ENCODE measurements around the gene AZGP1. TPM values are rescaled to one million over a fixed set of nuclear protein-coding genes. Genes with fewer than 3 reads are reported as not detected.
"Not testable (repeated sequence)": the region's sequence is repeated elsewhere in the genome, so short reads cannot be mapped to it uniquely, and the experiment has no call there.

The AZGP1 gene
- total and polyA plus RNA-seq, 3 experiments from 2014 or later: not detected

- peaks cover 7 to 42% of the 10 kb centered on the region in 2 donors for H3K27me3 Mint-ChIP-seq
- Histone ChIP-seq H3K27me3 (ENCODE audit: insufficient read depth, low read length, poor library complexity, severe bottlenecking) (no peaks in the 10 kb centered on the region), H3K27ac (ENCODE audit: low read depth, low read length) (no peak overlapping the region), H3K4me1 (ENCODE audit: insufficient read depth, low read length) (no peaks in the 10 kb centered on the region), H3K9me3 (ENCODE audit: low read length) (no peaks in the 10 kb centered on the region), H3K36me3 (ENCODE audit: insufficient read depth, low read length) (no peaks in the 10 kb centered on the region), H3K4me3 (ENCODE audit: low read length) (no peak overlapping the region)
- peaks cover 0 to 13% (median 7%) of the 10 kb centered on the region in 5 donors for H3K9me3 Mint-ChIP-seq
- no peaks in the 10 kb centered on the region for H3K36me3 Mint-ChIP-seq
- H3K27ac Mint-ChIP-seq: no peak overlapping the region
- H3K4me1 Mint-ChIP-seq: no peaks in the 10 kb centered on the region
- no peak for DNase-seq
- ChIA-PET CTCF (interaction anchor here (0.9 to 1.4 kb wide), 2 partner anchors 22 to 37 kb away, joined by 3 to 4 read pairs; no protein-coding TSS in a partner anchor), POLR2A (interaction anchor here (1.0 kb wide), 1 partner anchor 36 kb away, joined by 5 read pairs; the partner anchor contains the start of gene TRIM4)
- no peak overlapping the region for H3K4me3 Mint-ChIP-seq
Observed at GRCh38 chr7:99955247-99955646, 20.6 kb downstream of the AZGP1 start.

- peaks cover 7 to 41% of the 10 kb centered on the region in 2 donors for H3K27me3 Mint-ChIP-seq
- peaks cover 3 to 17% (median 12%) of the 10 kb centered on the region in 5 donors for H3K9me3 Mint-ChIP-seq
- H3K4me3 Mint-ChIP-seq; H3K4me3 ChIP-seq (ENCODE audit: low read length); H3K9me3 ChIP-seq (ENCODE audit: low read length); H3K27me3 ChIP-seq (ENCODE audit: insufficient read depth, low read length, poor library complexity, severe bottlenecking); H3K4me1 ChIP-seq (ENCODE audit: insufficient read depth, low read length); H3K4me1 Mint-ChIP-seq; H3K36me3 ChIP-seq (ENCODE audit: insufficient read depth, low read length); DNase-seq; POLR2A ChIA-PET; H3K27ac ChIP-seq (ENCODE audit: low read depth, low read length); H3K27ac Mint-ChIP-seq; H3K36me3 Mint-ChIP-seq: not testable (repeated sequence)
- CTCF ChIA-PET: interaction anchor here (1.4 kb wide), 1 partner anchor 23 kb away, joined by 4 read pairs; no protein-coding TSS in a partner anchor
Observed at GRCh38 chr7:99954643-99955042, 21.2 kb downstream of the AZGP1 start.

- Mint-ChIP-seq H3K4me1 (no peaks in the 10 kb centered on the region), H3K36me3 (peaks cover 0 to 5% (median 0%) of the 10 kb centered on the region in 3 donors), H3K27me3 (peaks cover 6 to 34% of the 10 kb centered on the region in 2 donors), H3K27ac (no peak overlapping the region), H3K4me3 (no peak overlapping the region), H3K9me3 (peaks cover 3 to 19% (median 12%) of the 10 kb centered on the region in 5 donors)
- no peaks in the 10 kb centered on the region for H3K4me1 ChIP-seq (ENCODE audit: insufficient read depth, low read length)
- H3K27me3 ChIP-seq (ENCODE audit: insufficient read depth, low read length, poor library complexity, severe bottlenecking): no peaks in the 10 kb centered on the region
- no peaks in the 10 kb centered on the region for H3K36me3 ChIP-seq (ENCODE audit: insufficient read depth, low read length)
- no peak overlapping the region for H3K27ac ChIP-seq (ENCODE audit: low read depth, low read length)
- ChIA-PET CTCF (no interaction called here), POLR2A (no interaction called here)
- DNase-seq: no peak
- no peaks in the 10 kb centered on the region for H3K9me3 ChIP-seq (ENCODE audit: low read length)
- H3K4me3 ChIP-seq (ENCODE audit: low read length): no peak overlapping the region
Observed at GRCh38 chr7:99953649-99954048, 22.2 kb downstream of the AZGP1 start.

- H3K4me1 ChIP-seq (ENCODE audit: insufficient read depth, low read length); DNase-seq; H3K4me3 ChIP-seq (ENCODE audit: low read length); CTCF ChIA-PET; H3K27me3 ChIP-seq (ENCODE audit: insufficient read depth, low read length, poor library complexity, severe bottlenecking); H3K36me3 Mint-ChIP-seq; POLR2A ChIA-PET; H3K27ac ChIP-seq (ENCODE audit: low read depth, low read length); H3K9me3 ChIP-seq (ENCODE audit: low read length); H3K36me3 ChIP-seq (ENCODE audit: insufficient read depth, low read length); H3K27ac Mint-ChIP-seq; H3K4me1 Mint-ChIP-seq; H3K4me3 Mint-ChIP-seq: not testable (repeated sequence)
- Mint-ChIP-seq H3K9me3 (peaks cover 3 to 19% (median 12%) of the 10 kb centered on the region in 5 donors), H3K27me3 (peaks cover 3 to 37% of the 10 kb centered on the region in 2 donors)
Observed at GRCh38 chr7:99952649-99953048, 23.2 kb downstream of the AZGP1 start.

GRCh38 chr7:99950819-99951218 is 25.0 kb downstream of the AZGP1 start:
- Mint-ChIP-seq H3K9me3 (peaks cover 3 to 19% (median 12%) of the 10 kb centered on the region in 5 donors), H3K27me3 (peaks cover 3 to 40% of the 10 kb centered on the region in 2 donors)
- H3K4me1 ChIP-seq (ENCODE audit: insufficient read depth, low read length); H3K36me3 Mint-ChIP-seq; H3K36me3 ChIP-seq (ENCODE audit: insufficient read depth, low read length); H3K27ac ChIP-seq (ENCODE audit: low read depth, low read length); H3K4me3 Mint-ChIP-seq; H3K9me3 ChIP-seq (ENCODE audit: low read length); H3K27ac Mint-ChIP-seq; DNase-seq; H3K27me3 ChIP-seq (ENCODE audit: insufficient read depth, low read length, poor library complexity, severe bottlenecking); H3K4me3 ChIP-seq (ENCODE audit: low read length); POLR2A ChIA-PET; H3K4me1 Mint-ChIP-seq: not testable (repeated sequence)
- CTCF ChIA-PET: interaction anchor here (1.5 to 2.9 kb wide), 2 partner anchors 21 to 36 kb away, joined by 4 to 9 read pairs; no protein-coding TSS in a partner anchor

- Histone ChIP-seq H3K4me3 (ENCODE audit: low read length) (no peak overlapping the region), H3K4me1 (ENCODE audit: insufficient read depth, low read length) (no peaks in the 10 kb centered on the region), H3K27me3 (ENCODE audit: insufficient read depth, low read length, poor library complexity, severe bottlenecking) (peaks cover 2% of the 10 kb centered on the region), H3K9me3 (ENCODE audit: low read length) (no peaks in the 10 kb centered on the region), H3K36me3 (ENCODE audit: insufficient read depth, low read length) (no peaks in the 10 kb centered on the region), H3K27ac (ENCODE audit: low read depth, low read length) (no peak overlapping the region)
- Mint-ChIP-seq H3K4me3 (no peak overlapping the region), H3K9me3 (peaks cover 3 to 19% (median 12%) of the 10 kb centered on the region in 5 donors), H3K36me3 (peaks cover 0 to 5% (median 0%) of the 10 kb centered on the region in 3 donors), H3K27me3 (peaks cover 3 to 36% of the 10 kb centered on the region in 2 donors), H3K4me1 (no peaks in the 10 kb centered on the region), H3K27ac (no peak overlapping the region)
- CTCF ChIA-PET: interaction anchor here (1.5 to 2.9 kb wide), 3 partner anchors 20 to 35 kb away, joined by 4 to 9 read pairs (median 4); no protein-coding TSS in a partner anchor
- DNase-seq: peak in 1 of 5 donors; percentile 17
- POLR2A ChIA-PET: no interaction called here
Observed at GRCh38 chr7:99949645-99950228, 26.1 kb downstream of the AZGP1 start.

- H3K9me3 Mint-ChIP-seq: peaks cover 3 to 19% (median 12%) of the 10 kb centered on the region in 5 donors
- Histone ChIP-seq H3K36me3 (ENCODE audit: insufficient read depth, low read length) (no peaks in the 10 kb centered on the region), H3K27ac (ENCODE audit: low read depth, low read length) (no peak overlapping the region), H3K4me3 (ENCODE audit: low read length) (no peak overlapping the region), H3K27me3 (ENCODE audit: insufficient read depth, low read length, poor library complexity, severe bottlenecking) (peaks cover 2% of the 10 kb centered on the region), H3K9me3 (ENCODE audit: low read length) (no peaks in the 10 kb centered on the region), H3K4me1 (ENCODE audit: insufficient read depth, low read length) (no peaks in the 10 kb centered on the region)
- no peak overlapping the region for H3K4me3 Mint-ChIP-seq
- CTCF ChIA-PET: no interaction called here
- POLR2A ChIA-PET: no interaction called here
- H3K27ac Mint-ChIP-seq: no peak overlapping the region
- peaks cover 0 to 5% (median 0%) of the 10 kb centered on the region in 3 donors for H3K36me3 Mint-ChIP-seq
- H3K27me3 Mint-ChIP-seq: peaks cover 6 to 48% of the 10 kb centered on the region in 2 donors
- peaks cover 4 to 6% (median 5%) of the 10 kb centered on the region in 3 donors for H3K4me1 Mint-ChIP-seq
- no peak for DNase-seq
Observed at GRCh38 chr7:99947608-99948007, 28.2 kb downstream of the AZGP1 start.

- Mint-ChIP-seq H3K27ac (no peak overlapping the region), H3K4me3 (no peak overlapping the region), H3K27me3 (peaks cover 15 to 58% of the 10 kb centered on the region in 2 donors), H3K36me3 (peaks cover 0 to 1% (median 0%) of the 10 kb centered on the region in 3 donors), H3K4me1 (peaks cover 4 to 6% (median 5%) of the 10 kb centered on the region in 3 donors), H3K9me3 (peaks cover 0 to under 1% (median 0%) of the 10 kb centered on the region in 5 donors)
- peaks cover 2% of the 10 kb centered on the region for H3K27me3 ChIP-seq (ENCODE audit: insufficient read depth, low read length, poor library complexity, severe bottlenecking)
- no peak overlapping the region for H3K4me3 ChIP-seq (ENCODE audit: low read length)
- no peaks in the 10 kb centered on the region for H3K36me3 ChIP-seq (ENCODE audit: insufficient read depth, low read length)
- H3K4me1 ChIP-seq (ENCODE audit: insufficient read depth, low read length): no peaks in the 10 kb centered on the region
- DNase-seq: no peak
- no peaks in the 10 kb centered on the region for H3K9me3 ChIP-seq (ENCODE audit: low read length)
- ChIA-PET CTCF (no interaction called here), POLR2A (no interaction called here)
- no peak overlapping the region for H3K27ac ChIP-seq (ENCODE audit: low read depth, low read length)
Observed at GRCh38 chr7:99944497-99945070, 31.2 kb downstream of the AZGP1 start.
